Measurements from ENCODE around the gene AEBP1. TPM values are rescaled to one million over a fixed set of nuclear protein-coding genes. Genes with fewer than 3 reads are reported as not detected.
A peak's percentile ranks its signal among the peaks of the same experiment; 100 is the strongest.

AEBP1 gene
- total RNA-seq, 1 donor from 2014 or later: 422 TPM

DNA sequence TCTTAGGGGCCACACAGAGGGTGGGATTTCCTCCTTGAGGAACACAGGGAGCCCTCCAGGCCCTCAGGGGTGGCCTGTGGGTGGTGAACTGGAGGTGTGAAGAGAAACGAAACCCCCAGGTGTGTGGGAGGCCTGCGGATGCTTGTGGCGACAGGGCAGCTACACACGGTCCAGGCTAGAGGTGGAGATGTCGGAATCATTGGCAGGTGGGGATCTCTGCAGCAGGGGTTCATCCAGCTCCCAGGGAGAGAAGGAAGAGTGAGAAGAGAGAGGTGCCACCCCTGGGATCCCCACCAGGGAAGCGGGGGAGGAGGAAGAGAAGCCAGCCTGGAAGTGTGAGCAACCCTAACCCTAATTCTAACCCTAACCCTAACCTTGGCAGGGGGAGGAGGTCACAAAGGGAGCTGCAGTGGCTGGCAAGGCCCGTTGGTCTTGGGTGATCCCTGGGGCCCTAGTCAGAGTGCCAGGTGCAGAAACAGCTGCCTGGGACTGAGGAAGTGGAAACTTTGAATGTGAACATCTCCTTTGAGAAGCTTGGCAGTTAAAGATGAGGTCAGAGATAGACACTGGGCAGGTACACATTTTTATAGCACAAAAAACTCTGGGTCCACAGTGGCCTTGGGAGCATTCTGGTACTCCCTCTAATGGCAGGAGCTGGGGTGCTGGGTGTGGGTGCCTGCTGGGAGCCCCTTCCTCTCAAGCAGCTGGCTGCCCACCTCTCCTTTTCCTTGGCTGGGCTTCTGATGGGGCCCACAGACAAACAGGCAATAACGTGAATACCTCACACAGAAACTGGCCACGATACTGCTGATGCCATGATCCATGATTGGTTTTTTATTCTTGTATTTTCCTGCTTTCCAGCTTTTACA is 6.8 kb upstream of the AEBP1 start:
- TF ChIP-seq, protein P1, sequence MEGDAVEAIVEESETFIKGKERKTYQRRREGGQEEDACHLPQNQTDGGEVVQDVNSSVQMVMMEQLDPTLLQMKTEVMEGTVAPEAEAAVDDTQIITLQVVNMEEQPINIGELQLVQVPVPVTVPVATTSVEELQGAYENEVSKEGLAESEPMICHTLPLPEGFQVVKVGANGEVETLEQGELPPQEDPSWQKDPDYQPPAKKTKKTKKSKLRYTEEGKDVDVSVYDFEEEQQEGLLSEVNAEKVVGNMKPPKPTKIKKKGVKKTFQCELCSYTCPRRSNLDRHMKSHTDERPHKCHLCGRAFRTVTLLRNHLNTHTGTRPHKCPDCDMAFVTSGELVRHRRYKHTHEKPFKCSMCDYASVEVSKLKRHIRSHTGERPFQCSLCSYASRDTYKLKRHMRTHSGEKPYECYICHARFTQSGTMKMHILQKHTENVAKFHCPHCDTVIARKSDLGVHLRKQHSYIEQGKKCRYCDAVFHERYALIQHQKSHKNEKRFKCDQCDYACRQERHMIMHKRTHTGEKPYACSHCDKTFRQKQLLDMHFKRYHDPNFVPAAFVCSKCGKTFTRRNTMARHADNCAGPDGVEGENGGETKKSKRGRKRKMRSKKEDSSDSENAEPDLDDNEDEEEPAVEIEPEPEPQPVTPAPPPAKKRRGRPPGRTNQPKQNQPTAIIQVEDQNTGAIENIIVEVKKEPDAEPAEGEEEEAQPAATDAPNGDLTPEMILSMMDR (IDR thresholded peaks at IDR 0.05): no peak
- Mint-ChIP-seq H3K36me3 (ENCODE audit: low read depth) (no peaks in the 10 kb centered on the region), H3K4me3 (ENCODE audit: unreplicated experiment) (no peak overlapping the region), H3K9me3 (ENCODE audit: low read depth) (peaks cover 4% of the 10 kb centered on the region), H3K4me1 (ENCODE audit: low read depth) (peaks cover 60% of the 10 kb centered on the region), H3K27ac (ENCODE audit: unreplicated experiment) (no peak overlapping the region), H3K27me3 (ENCODE audit: low read depth) (no peaks in the 10 kb centered on the region)
- DNase-seq (ENCODE audit: low spot score): no peak

DNA sequence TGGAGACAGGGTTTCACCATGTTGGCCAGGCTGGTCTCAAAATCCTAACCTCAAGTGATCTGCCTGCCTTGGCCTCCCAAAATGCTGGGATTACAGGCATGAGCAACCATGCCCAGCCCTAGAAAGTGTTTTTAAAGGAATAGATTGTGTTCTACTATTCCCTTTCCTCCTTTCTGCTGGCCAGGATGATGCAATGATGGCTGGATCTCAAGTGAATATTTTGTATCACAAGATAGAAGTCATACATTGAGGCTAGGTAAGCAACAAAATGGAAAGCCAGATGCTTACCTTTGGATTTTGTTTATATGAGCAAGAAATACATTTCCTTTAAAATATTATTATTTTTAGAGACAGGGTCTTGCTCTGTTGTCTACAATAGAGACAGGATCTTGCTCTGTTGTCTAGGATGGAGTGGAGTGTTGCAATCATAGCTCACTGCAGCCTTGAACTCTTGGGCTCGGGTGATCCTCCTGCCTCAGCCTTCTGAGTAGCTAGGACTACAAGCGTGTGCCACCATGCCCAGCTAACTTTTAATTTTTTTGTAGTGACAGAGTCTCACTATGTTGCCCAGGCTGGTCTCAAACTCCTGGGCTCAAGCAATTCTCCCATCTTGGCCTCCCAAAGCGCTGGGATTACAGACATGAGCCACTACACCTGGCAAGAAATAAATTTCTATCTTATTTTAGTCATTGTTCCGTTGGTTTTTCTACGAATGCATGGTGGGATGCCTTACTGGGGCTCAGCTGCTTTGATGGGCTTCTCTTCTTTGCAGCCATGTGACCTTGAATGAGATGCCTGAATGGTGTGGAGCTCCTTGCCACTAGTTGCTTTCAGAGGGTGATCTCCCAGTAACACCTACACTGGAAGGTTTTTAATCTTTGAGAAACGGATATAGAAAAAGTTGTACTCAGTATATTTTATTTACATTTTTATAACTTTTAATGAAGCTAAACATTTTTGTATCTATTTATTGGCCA is 5.8 kb upstream of the AEBP1 start:
- H3K9me3 Mint-ChIP-seq (ENCODE audit: low read depth): peaks cover 1% of the 10 kb centered on the region
- TF ChIP-seq, protein P1 (IDR thresholded peaks at IDR 0.05): no peak

DNA sequence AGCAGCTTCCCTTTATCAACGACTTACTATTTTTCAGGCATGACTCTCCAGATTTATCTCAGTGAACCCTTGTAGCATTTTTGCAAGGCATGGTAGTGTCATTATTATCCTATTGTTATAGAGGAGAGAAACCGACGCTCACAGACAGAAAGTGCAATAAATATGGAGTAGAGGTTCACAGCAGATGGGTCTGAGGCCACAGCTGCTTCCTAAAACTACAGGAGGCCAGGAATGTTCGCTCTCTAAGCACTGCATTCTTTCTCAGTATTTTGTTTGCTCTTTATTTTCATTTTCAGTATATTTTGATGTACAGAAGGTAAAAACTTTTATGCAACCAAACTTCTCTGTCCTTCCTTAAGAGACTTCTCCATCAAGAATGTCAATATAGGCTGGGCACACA is 4.5 kb upstream of the AEBP1 start:
- peak overlapping the region; percentile 99 for H3K27ac Mint-ChIP-seq (ENCODE audit: unreplicated experiment)

More for the DNA sequence above, 5.8 kb upstream of the AEBP1 start:
- H3K27ac Mint-ChIP-seq (ENCODE audit: unreplicated experiment): no peak overlapping the region
- peaks cover 69% of the 10 kb centered on the region for H3K4me1 Mint-ChIP-seq (ENCODE audit: low read depth)
- H3K27me3 Mint-ChIP-seq (ENCODE audit: low read depth): no peaks in the 10 kb centered on the region
- H3K36me3 Mint-ChIP-seq (ENCODE audit: low read depth): no peaks in the 10 kb centered on the region
- no peak for DNase-seq (ENCODE audit: low spot score)
- no peak overlapping the region for H3K4me3 Mint-ChIP-seq (ENCODE audit: unreplicated experiment)

DNA sequence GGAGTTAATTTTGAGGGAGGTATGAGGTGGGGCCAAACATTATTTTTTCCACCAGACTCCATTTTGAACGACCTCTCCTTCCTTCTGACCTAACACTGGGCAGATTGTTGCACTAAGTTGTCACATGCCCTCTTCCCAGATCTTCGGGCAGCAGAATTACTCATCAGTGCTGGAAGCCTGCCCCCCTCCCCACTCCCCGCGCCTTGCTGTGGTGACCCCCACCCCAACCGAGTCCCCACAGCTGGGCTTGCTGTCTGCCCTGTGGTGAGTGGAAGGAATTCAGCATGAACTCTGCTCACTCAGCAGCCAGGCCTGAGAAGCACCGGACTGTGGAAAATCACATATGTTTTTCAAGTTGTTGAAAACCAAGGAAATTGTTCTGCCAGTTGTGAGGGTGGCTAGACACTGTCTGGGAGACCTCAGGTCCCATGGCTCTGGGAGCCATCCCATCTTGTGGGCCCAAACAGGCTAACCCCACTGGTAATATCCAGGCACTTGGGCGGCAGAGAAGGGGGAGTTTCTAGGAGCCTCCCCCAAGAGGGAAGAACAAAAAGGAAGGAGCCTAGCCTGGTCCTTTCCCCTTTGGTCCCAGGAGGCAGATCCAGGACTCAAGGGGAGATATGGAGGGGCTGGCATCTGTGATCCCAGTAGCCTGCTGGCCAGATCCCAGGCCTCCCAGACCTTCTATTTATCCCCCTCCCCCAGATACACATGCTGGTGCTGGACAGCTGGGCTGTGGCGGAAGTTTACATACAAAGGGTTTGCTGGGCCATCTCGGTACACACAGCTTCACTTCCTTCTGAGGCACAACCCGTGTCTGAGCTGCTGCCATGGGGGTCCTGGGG is 3.5 kb upstream of the AEBP1 start:
- H3K4me3 Mint-ChIP-seq (ENCODE audit: unreplicated experiment): no peak overlapping the region
- H3K9me3 Mint-ChIP-seq (ENCODE audit: low read depth): no peaks in the 10 kb centered on the region
- TF ChIP-seq, protein P1 (IDR thresholded peaks at IDR 0.05): peak; percentile 8
- H3K27ac Mint-ChIP-seq (ENCODE audit: unreplicated experiment): peak overlapping the region; percentile 99
- no peaks in the 10 kb centered on the region for H3K36me3 Mint-ChIP-seq (ENCODE audit: low read depth)
- peaks cover 63% of the 10 kb centered on the region for H3K4me1 Mint-ChIP-seq (ENCODE audit: low read depth)
- DNase-seq (ENCODE audit: low spot score): no peak
- no peaks in the 10 kb centered on the region for H3K27me3 Mint-ChIP-seq (ENCODE audit: low read depth)

More for the DNA sequence above, 4.5 kb upstream of the AEBP1 start:
- H3K9me3 Mint-ChIP-seq (ENCODE audit: low read depth): no peaks in the 10 kb centered on the region
- no peak overlapping the region for H3K4me3 Mint-ChIP-seq (ENCODE audit: unreplicated experiment)
- DNase-seq (ENCODE audit: low spot score): no peak
- TF ChIP-seq, protein P1 (IDR thresholded peaks at IDR 0.05): no peak
- H3K27me3 Mint-ChIP-seq (ENCODE audit: low read depth): no peaks in the 10 kb centered on the region
- peaks cover 66% of the 10 kb centered on the region for H3K4me1 Mint-ChIP-seq (ENCODE audit: low read depth)
- no peaks in the 10 kb centered on the region for H3K36me3 Mint-ChIP-seq (ENCODE audit: low read depth)

Measured in chondrocyte (in vitro differentiated cells).